ENCODE results near the gene EFHC2. TPM values are rescaled to one million over a fixed set of nuclear protein-coding genes. Genes with fewer than 3 reads are reported as not detected.
A peak's percentile ranks its signal among the peaks of the same experiment; 100 is the strongest.

The EFHC2 gene
- total RNA-seq = 10 to 100 TPM in 2 of 9 donors, 1 to 10 TPM in 7; 5.7 to 15.6 (median 7.5) TPM
- 1 to 10 TPM; 1.8 to 7.5 TPM for polyA plus RNA-seq
- long read RNA-seq, donor 1, transcript EFHC2-202 (15 exons, 2,464 nt) = major isoform, 6 of 9 reads
- long read RNA-seq, donor 1, partial matches to known transcripts = 2 of 9 reads
- long read RNA-seq, donor 1, other reads (novel, unspliced or antisense) = 1 of 9 reads
- long read RNA-seq, donor 2, transcript EFHC2-202 (15 exons, 2,464 nt) = major isoform, 16 of 28 reads
- long read RNA-seq, donor 2, partial matches to known transcripts = 5 of 28 reads
- long read RNA-seq, donor 2, other reads (novel, unspliced or antisense) = 7 of 28 reads
- long read RNA-seq, donor 3, partial matches to known transcripts = 0 of 1 reads
- long read RNA-seq, donor 3, other reads (novel, unspliced or antisense) = 0 of 1 reads

- 3 to 19% (median 12%) methylated on average over 15 to 33 of the region's 39 CpGs for WGBS, 4 donors
- TF ChIP-seq POLR2A (IDR thresholded peaks at IDR 0.05) (no peak), CTCF (IDR thresholded peaks at IDR 0.05) (no peak)
- Histone ChIP-seq H3K4me1 (peaks cover 0 to 7% (median 0%) of the 10 kb centered on the region in 12 donors), H3K9me3 (no peaks in the 10 kb centered on the region), H3K27ac (peak within 1 kb of the TSS in 3 of 12 donors; percentile 47 to 59 (median 54)), H3K36me3 (no peaks in the 10 kb centered on the region), H3K4me3 (peak within 1 kb of the TSS; percentile 7 to 67 (median 52)), H3K27me3 (peaks cover 0 to 43% (median 0%) of the 10 kb centered on the region in 9 donors)
- DNase-seq (peak; percentile 43 to 72 (median 48)), ATAC-seq (peak; percentile 71 to 89 (median 83))
- intact Hi-C loops (cut with DNase I) = no loop called here
Measured at GRCh38 chrX:44343412-44344141, at the start of gene EFHC2. Gene EFHC2, minus strand, starts transcription at chrX:44343672. Its CDS starts 84 bp downstream, at chrX:44343588.

- no peak for DNase-seq
- Histone ChIP-seq H3K9me3 (peaks cover 0 to 11% (median 0%) of the 10 kb centered on the region in 12 donors), H3K36me3 (no peaks in the 10 kb centered on the region), H3K27me3 (peaks cover 0 to 7% (median 0%) of the 10 kb centered on the region in 9 donors), H3K27ac (no peak overlapping the region), H3K4me3 (no peak overlapping the region), H3K4me1 (no peaks in the 10 kb centered on the region)
- 67 to 89% (median 80%) methylated on average over 1 of the region's 1 CpG for WGBS, 4 donors
- intact Hi-C loops (cut with DNase I) = no loop called here
- ATAC-seq = no peak
- TF ChIP-seq CTCF (IDR thresholded peaks at IDR 0.05) (no peak), POLR2A (IDR thresholded peaks at IDR 0.05) (no peak)
Measured at GRCh38 chrX:44392767-44393166, 49.3 kb upstream of the EFHC2 start.

GRCh38 chrX:44384688-44385338 lies 41.3 kb upstream of the EFHC2 start:
- DNase-seq = no peak
- no peaks in the 10 kb centered on the region for H3K36me3 ChIP-seq
- WGBS, 4 donors = 54 to 78% (median 71%) methylated on average over 4 of the region's 4 CpGs
- no peaks in the 10 kb centered on the region for H3K4me1 ChIP-seq
- no peak for ATAC-seq
- H3K27me3 ChIP-seq = peaks cover 0 to 12% (median 0%) of the 10 kb centered on the region in 9 donors
- no peak overlapping the region for H3K27ac ChIP-seq
- TF ChIP-seq POLR2A (IDR thresholded peaks at IDR 0.05) (no peak), CTCF (IDR thresholded peaks at IDR 0.05) (no peak)
- intact Hi-C loops (cut with DNase I) = no loop called here
- no peaks in the 10 kb centered on the region for H3K9me3 ChIP-seq
- H3K4me3 ChIP-seq = no peak overlapping the region

GRCh38 chrX:44382871-44383270 lies 39.4 kb upstream of the EFHC2 start:
- no peak for DNase-seq
- no peak for TF ChIP-seq POLR2A (IDR thresholded peaks at IDR 0.05)
- TF ChIP-seq CTCF (IDR thresholded peaks at IDR 0.05) = no peak
- no peak for ATAC-seq
- H3K36me3 ChIP-seq = no peaks in the 10 kb centered on the region
- intact Hi-C loops (cut with DNase I) = no loop called here
- no peak overlapping the region for H3K27ac ChIP-seq
- no peaks in the 10 kb centered on the region for H3K9me3 ChIP-seq
- H3K4me3 ChIP-seq = no peak overlapping the region
- 56 to 82% (median 75%) methylated on average over 1 of the region's 1 CpG for WGBS, 4 donors
- peaks cover 0 to 14% (median 0%) of the 10 kb centered on the region in 9 donors for H3K27me3 ChIP-seq
- no peaks in the 10 kb centered on the region for H3K4me1 ChIP-seq
